Activated CD4-positive, alpha-beta T cell treated with anti-CD3 and anti-CD28 coated beads for 1 hour (primary cell): ENCODE data around the gene B4GALNT1.
"Not testable (repeated sequence)": the region's sequence is repeated elsewhere in the genome, so short reads cannot be mapped to it uniquely, and the experiment has no call there.

ENCODE experiments used
- DNase-seq: peaks from one replicate; pipeline ENCODE4 v3.0.0-alpha.2; 2020

Gene B4GALNT1

DNA sequence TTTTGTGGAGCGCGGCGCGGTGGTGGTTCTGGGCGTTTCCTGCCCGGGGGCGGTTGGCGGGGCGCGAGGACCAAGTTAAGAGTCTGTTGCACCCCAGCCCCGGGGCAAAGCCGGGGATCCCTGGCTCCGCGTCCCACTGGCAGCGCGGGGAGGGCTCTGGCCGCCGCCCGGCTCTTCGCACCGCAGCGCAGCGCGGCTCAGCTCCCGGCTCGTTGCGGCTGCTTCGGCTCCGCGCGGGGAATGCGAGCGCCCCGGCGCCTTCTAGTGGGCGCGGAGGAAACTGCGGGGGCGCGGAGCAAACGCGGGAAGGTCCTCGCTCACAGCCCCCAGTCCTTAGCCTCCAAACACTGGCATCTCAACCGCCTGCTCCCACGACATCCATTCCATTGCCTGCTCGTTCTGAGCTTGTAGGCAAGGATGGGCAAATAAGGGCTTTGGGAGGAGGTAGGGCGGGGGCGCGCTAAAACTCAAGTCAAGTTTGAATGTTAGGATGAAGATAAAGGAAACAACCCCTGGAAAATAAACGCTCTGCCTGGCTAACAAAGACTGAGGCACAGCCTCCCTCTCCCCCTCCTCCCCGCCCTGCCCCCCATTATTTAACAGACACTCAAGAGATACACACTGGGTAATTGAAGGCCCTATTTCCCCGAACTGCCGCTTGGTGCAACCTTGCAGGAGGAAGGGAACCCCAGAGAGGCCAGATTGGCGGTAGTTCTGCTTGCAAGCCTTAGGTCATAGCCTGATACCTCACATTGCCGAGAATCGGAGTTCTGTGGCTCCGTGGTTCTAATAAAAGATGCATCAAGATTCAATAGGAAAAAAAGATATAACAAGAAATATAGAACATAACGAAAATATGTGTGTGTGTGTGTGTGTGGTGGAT lies at the start of gene B4GALNT1:
Gene B4GALNT1 (minus strand): TSS at position 244 of the 883 bp plus-strand sequence. CDS start 1,069 bp downstream, outside the sequence.
- DNase-seq, result peak; percentile 48

DNA sequence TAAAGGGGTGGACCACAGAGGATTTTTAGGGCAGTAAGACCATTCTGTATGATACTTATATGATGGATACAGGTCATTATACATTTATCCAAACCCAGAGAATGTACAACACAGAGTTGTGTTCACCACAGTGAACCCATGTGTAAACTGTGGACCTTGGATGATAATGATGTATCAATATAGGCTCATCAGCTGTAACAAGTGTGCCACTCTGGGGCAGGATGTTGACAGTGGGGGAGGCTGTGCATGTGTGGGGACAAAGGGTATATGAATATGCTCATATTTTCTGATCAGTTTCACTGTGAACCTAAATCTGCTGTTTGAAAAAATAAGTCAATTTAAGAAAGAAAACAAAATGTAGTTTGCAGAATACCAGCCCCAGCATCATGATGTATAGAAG lies 46.7 kb upstream of the B4GALNT1 start:
- DNase-seq, result no peak

DNA sequence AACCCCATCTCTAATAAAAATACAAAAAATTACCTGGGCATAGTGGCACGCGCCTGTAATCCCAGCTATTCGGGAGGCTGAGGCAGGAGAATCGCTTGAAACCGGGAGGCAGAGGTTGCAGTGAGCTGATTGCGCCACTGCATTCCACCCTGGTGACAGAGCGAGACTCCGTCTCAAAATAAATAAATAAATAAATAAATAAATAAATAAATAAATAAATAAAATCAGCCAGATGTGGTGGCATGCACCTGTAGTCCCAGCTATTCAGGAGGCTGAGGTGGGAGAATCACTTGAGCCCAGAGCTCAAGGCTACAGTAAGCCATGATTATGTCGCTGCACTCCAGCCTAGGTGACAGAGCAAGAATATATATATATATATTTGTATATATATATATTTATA lies 44.9 kb upstream of the B4GALNT1 start:
- not testable (repeated sequence) for DNase-seq

DNA sequence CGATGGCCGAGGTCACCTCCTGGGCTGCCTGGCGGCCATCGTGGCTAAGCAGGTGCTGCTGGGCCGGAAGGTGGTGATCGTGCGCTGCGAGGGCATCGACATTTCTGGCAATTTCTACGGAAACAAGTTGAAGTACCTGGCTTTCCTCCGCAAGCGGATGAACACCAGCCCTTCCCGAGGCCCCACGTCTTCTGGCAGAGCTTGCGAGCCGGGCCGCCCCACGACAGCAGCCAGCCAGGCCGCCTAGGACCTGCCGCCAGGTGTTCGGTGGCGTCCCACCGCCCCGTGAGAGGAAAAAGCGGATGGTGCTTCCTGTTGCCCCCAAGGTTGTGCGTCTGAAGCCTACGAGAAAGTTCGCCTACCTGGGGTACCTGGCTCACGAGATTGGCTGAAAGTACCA lies 41.7 kb upstream of the B4GALNT1 start:
- DNase-seq, result no peak

DNA sequence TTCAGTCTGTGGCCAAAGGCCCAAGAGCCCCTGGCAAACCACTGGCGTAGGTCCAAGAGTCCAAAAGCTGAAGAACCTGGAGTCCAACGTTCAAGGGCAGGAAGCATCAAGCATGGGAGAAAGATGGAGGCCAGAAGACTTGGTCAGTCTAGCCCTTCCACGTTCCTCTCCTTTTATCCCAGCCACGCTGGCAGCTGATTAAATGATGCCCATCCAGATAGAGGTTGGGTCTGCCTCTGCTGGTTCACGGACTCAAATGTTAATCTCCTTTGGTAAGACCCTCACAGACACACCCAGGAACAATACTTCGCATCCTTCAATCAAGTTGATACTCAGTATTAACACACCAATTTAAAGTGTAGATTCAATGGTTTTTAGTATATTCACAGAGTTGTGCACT lies 39.8 kb upstream of the B4GALNT1 start:
- no peak for DNase-seq

DNA sequence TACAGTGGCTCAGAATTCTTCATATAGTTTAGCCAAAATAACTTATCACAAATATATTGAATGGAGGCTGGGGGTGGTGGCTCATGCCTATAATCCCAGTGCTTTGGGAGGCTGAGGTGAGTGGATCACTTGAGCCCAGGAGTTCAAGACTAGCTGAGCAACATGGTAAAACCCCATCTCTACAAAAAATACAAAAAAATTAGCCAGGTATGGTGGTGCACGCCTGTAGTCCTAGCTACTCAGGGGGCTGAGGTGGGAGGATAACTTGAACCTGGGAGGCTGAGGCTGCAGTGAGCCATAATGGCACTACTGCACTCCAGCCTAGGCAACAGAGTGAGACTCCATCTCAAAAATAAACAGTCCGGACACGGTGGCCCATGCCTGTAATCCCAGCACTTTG lies 38.8 kb upstream of the B4GALNT1 start:
- DNase-seq, result not testable (repeated sequence)

DNA sequence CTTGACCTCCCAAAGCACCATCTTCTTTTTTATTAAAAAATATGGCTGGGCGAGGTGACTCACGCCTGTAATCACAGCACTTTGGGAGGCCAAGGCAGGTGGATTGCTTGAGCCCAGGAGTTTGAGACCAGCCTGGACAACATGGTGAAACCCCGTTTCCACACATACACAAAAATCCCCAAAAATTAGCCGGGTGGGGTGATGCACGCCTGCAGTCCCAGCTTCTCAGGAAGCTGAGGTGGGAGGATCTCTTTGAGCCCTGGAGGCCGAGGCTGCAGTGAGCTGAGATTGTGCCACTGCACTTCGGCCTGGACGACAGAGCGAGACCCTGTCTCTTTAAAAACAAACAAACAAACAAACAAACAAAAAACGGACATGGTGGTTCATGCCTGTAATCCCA lies 36.7 kb upstream of the B4GALNT1 start:
- not testable (repeated sequence) for DNase-seq

DNA sequence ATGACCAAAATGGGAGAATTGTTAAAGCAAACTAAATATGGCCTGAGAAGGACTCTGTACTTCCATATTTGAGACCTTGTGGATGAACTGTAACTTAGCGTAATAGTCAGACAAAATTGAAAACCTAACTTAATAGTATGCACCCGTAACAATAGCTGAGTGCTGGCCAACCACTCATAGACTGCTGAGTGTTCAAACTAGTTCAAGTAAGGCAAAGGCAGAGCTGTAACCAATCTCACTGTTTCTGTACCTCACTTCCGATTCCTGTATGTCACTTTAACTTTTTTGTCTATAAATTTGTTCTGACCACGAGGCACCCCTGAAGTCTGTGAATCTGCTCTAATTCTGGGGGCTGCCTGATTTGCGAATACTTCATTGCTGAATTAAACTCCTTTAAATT lies 33.9 kb upstream of the B4GALNT1 start:
- DNase-seq, result no peak

DNA sequence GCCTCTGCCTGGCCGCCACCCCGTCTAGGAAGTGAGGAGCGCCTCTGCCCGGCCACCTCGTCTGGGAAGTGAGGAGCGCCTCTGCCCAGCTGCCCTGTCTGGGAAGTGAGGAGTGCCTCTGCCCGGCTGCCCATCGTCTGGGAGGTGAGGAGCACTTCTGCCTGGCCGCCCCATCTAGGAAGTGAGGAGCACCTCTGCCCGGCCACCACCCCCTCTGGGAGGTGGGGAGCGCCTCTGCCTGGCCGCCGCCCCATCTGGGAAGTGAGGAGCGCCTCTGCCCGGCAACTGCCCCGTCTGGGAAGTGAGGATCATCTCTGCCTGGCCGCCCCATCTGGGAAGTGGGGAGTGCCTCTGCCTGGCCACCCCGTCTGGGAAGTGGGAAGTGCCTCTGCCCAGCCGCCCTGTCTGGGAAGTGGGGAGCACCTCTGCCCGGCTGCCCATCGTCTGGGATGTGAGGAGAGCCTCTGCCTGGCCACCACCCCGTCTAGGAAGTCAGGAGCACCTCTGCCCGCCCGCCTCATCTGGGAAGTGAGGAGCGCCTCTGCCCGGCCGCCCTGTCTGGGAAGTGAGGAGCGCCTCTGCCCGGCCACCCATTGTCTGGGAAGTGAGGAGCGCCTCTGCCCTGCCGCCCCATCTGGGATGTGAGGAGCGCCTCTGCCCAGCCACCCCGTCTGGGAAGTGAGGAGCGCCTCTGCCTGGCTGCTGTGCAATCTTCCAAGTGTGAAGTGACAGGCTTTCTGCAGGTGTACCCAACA lies 32.2 kb upstream of the B4GALNT1 start:
- not testable (repeated sequence) for DNase-seq

DNA sequence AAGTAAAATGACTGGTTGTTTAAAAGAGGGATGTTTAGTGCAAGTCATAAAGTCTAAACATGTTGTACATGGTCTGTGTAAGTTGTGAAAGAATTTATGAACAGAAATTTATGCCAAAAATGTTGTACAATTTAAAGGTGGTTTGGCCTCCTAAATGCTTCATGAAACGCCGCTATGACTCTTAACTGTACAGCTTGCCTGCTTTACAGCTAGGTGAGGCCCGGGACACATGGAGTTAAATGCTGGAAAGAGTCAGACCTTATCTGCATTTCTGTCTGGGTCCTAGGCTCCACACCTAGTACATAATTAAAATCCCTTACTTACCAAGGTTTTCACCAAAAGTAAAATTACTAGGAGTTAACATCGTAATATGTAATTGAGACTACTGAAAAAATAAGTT lies 28.4 kb upstream of the B4GALNT1 start:
- no peak for DNase-seq

DNA sequence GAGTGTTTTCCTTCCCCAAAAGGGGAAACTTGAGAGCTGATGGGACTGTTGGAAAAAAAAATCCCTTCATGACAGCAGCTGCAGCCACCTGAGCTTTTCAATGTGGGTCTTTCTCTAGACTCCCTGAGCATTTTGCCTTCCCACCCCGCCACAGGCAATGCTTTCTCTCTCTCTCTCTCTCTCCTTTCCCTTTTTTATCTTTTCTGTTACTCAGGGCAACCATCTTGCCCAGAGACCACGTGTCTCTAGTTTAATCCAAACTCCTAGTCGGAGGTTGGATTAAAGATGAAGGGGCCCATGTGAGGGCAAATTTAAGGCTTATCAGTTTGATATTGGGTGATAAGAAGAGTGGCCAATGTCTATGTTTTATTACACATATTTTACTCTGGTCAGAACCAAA lies 25.9 kb upstream of the B4GALNT1 start:
- no peak for DNase-seq

DNA sequence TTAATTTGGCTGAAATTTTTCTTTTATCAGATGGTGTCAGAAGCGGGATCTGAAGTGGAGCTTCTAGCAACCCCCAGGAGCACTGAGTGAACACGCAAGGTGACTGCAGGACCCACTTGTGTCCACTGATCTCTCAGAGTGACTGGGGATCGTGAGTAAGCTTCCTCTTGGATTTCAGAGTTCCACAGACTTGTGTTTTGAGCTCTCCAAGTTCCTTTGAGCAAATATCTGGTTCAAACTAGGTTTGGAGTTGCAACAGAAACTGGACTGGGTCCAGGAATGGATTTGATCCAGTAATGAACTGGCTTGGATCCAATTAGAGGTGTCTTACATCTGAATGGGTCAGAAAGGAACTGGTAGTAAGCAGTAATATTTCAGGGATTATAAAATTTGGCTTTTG lies 24.7 kb upstream of the B4GALNT1 start:
- no peak for DNase-seq

DNA sequence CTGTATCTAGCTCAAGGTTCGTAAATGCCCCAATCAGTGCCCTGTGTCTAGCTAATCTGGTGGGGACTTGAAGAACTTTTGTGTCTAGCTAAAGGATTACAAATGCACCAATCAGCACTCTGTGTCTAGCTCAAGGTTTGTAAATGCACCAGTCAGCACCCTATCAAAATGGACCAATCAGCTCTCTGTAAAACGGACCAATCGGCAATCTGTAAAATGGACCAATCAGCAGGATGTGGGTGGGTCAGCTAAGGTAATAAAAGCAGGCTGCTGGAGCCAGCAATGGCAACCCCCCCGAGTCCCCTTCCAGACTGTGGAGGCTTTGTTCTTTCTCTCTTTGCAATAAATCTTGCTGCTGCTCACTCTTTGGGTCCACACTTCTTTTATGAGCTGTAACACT lies 23.4 kb upstream of the B4GALNT1 start:
- DNase-seq, result not testable (repeated sequence)

DNA sequence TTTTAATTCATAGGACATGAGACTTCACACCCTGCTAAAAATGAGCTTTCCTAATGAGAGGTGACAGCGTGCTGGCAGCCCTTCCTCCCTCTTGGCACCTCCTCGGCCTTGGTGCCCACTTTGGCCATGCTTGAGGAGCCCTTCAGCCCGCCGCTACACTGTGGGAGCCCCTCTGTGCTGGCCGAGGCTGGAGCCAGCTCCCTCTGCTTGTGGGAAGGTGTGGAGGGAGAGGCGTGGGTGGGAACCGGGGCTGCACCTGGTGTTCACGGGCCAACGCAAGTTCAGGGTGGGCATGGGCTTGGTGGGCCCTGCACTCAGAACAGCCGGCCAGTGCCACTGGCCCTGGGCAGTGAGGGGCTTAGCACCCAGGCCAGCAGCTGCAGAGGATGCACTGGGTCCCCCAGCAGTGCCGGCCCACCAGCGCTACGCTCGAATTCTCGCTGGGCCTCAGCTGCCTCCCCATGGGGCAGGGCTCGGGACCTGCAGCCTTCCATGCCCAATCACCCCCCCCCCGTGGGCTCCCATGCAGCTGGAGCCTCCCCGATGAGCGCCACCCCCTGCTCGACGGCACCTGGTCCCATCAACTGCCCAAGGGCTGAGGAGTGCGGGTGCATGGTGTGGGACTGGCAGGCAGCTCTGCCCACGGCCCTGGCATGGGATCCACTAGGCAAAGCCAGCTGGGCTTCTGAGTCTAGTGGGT lies 22.7 kb upstream of the B4GALNT1 start:
- DNase-seq, result no peak

DNA sequence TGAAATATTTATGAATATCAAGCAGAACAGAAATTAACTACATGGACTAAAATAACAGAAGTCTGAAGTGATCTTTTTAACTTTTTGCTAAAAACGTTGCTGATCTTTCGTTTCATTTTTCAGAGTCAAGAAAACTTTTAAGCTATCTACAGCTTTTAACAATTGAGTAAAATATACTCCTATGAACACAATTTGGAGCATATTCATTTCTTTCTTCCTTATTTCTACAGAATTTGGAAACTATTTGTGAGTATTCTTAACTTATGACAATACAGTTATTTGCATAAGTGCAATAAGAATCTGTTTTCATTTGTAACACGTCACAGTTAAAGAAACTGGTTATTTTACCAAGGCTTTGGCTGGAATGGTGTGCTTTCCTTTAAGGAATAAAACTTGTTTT lies 21.0 kb upstream of the B4GALNT1 start:
- no peak for DNase-seq

DNA sequence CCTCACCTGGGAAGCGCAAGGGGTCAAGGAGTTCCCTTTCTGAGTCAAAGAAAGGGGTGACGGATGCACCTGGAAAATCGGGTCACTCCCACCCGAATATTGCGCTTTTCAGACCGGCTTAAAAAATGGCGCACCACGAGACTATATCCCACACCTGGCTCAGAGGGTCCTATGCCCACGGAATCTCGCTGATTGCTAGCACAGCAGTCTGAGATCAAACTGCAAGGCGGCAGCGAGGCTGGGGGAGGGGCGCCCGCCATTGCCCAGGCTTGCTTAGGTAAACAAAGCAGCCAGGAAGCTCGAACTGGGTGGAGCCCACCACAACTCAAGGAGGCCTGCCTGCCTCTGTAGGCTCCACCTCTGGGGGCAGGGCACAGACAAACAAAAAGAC lies 13.7 kb upstream of the B4GALNT1 start:
- DNase-seq, result not testable (repeated sequence)

DNA sequence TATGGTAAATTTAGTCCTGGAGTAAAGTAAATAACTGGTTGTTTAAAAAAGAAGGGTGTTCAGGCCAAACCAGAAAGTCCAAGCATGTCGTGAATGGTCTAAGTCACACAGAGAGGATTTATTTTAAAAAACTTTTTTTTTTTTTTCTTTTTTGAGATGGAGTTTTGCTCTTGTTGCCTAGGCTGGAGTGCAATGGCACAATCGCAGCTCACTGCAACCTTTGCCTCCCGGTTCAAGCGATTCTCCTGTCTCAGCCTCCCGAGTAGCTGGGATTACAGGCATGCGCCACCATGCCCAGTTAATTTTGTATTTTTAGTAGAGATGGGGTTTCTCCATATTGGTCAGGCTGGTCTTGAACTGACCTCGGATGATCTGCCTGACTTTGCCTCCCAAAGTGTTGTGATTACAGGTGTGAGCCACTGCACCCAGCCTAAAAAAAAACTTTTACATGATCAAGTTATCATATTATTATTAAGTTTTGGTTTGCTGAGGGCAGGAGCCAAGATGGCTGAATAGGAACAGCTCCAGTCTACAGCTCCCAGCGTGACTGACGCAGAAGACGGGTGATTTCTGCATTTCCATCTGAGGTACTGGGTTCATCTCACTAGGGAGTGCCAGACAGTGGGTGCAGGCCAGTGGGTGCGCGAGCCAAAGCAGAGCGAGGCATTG lies 13.1 kb upstream of the B4GALNT1 start:
- not testable (repeated sequence) for DNase-seq

DNA sequence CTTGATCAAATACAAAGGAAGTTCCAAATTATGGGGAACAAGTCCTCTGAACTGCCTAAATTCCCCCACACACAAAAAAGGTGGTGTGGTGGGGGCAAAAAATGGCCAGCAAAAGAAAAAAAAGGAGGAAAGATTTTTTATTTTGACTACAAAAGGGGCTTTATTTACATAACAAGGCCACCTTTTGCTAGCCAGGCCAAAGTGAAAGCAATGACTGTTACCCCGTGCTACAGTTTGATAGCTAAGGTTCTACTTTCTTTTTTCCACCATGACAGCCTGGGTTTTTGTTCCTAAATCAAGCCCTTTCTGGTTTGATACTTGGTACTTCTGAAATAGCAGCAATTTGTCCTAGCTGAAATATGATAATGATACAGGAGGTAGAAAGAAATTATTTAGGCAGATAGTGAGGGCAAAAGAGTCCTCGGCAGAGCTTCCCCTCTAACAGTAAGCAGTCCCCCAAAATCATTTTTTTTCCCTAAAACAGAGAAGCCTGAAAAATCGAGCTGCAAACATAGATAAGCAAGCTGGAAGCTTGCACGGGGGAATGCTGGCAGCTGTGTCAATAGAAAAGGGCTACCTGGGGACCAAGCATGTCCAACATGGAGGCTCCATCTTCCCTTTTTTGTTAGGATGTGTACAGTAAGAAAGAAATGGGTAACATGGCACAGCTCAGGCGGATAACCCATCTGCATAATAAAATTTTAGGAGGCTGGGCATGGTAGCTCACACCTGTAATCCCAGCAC lies 8.9 kb upstream of the B4GALNT1 start:
- no peak for DNase-seq

DNA sequence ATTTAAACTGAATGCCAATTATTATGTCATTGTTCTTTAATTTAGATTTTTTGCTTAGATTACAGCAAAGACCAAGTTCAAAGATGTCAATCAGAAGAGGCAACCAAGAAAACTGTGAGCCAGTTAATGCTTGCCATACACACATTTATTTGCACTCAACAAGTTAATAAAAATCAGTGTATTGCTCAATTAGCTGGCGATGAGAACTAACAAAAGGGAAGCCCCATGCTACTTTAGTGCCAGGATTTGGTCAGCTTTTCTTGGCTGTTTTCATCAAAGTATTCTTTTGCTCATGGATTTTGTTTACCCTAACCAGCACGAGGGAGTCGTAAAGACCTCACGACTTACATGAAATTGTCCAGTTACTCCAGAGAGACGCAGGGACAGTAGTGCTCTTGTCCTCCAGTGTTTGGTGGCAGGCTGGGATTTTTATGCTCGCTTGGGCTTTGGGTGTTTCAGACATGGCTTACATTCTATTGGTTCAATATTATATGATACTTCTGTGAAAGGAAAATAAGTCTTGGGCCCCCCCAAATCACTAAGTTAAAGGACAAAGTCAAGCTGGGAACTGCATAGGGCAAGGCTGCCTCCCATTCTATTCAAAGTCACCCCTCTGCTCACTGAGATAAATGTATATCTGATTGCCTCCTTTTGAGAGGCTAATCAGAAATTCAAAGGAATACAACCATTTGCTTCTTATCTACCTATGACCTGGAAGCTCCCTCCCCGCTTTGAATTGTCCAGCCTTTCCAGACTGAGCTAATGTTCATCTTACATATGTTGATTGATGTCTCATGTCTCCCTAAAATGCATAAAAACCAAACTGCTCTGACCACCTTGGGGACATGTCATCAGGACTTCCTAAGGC lies 7.4 kb upstream of the B4GALNT1 start:
- no peak for DNase-seq

DNA sequence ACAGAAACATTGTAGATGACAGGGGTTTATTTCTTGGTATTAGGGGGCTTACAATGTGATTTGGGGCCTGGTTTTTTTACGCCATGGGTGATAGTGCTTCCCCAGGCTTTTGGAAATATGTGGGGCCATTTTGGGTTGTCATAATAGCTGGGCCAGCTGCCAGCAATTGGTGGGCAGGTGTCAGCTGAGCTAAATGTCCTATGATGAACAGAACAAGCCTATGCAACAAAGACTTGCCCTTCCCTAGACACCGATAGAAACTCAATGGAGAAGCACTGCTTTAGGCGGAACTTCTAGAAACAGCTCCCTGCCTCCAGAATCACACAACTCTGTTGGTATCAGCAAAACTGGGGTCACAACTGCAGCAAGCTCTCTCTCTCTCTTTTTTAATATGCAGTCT lies 5.1 kb upstream of the B4GALNT1 start:
- no peak for DNase-seq

DNA sequence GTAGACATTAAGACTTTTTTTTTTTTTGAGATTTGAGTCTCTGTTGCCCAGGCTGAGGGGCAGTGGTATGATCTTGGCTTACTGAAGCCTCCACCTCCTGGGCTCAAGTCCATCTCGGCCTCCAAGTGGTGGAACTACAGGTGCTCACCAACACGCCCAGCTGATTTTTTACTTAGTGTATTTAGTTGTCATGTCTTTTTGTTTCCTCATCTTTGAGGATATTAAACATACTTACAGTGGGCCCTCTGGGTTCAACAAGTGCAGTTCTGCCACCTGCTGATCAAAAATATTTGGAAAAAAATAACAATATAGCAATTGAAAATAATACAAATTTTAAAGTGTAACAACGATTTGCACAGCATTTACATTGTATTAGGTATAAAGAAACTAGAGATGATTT lies 4.4 kb upstream of the B4GALNT1 start:
- DNase-seq, result no peak
